ENCODE measurements around the gene CNTN4. TPM values are rescaled to one million over a fixed set of nuclear protein-coding genes. Genes with fewer than 3 reads are reported as not detected.

The CNTN4 gene
- total RNA-seq (2021) = 5.7 and 6.1 TPM in 2 replicates
- percentile 46 among the genes with signal in this experiment for Bru-seq, nascent RNA
- percentile 49 among the genes with signal in this experiment for BruChase-seq, experiment 1, labeled RNA remaining after a 2-hour chase
- percentile 49 among the genes with signal in this experiment for BruChase-seq, experiment 2, labeled RNA remaining after a 6-hour chase
- long read RNA-seq, full-length matches to known transcripts = 4 of 7 reads
- long read RNA-seq, partial matches to known transcripts = 0 of 7 reads
- long read RNA-seq, other reads (novel, unspliced or antisense) = 3 of 7 reads

DNA sequence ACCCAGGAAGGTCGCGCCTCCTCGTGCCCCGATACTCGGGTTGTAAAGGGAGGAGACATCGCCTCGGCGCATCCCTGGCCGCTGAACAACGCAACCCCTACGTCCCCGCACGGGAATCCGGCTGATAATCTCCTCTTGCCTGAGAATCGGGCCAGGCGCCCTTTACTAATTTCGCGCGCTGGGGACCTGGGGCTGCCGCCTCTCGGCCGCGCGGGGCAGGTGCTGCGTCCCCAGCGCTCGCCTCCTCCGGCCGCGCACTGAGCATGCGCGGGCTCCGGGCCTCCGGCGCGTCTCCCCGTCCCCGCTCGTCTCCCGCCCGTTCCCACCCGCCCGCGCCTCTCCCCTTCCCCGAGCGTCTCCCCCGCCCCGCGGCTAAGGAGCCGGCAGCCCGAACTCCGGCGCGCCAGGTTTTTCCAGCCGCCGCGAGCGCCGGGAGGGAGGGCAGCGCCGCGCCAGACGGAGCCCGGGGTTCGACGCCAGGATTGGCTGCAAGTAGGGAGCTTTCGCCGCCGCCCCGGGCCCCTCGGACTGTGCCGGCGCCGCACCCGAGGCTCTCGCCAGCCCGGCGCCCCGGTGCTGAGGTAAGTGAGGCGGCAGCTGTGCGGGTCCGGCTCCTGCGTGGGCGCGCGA is at the start of gene CNTN4:
Gene CNTN4 (plus strand): TSS at position 469 of the 630 bp plus-strand sequence.
- intact Hi-C loops (cut with micrococcal nuclease; ENCODE audit: unreplicated experiment) = loop anchor here (5.0 kb wide), 1 partner anchor 1011 kb away; no protein-coding TSS in a partner anchor
- Histone ChIP-seq H3K27ac (ENCODE audit: low read depth, low read length, poor library complexity, severe bottlenecking) (peak within 1 kb of the TSS; percentile 14), H3K9me3 (ENCODE audit: low read depth, low read length, poor library complexity, severe bottlenecking) (no peaks in the 10 kb centered on the region), H3K4me3 (ENCODE audit: low read depth, low read length, poor library complexity, severe bottlenecking) (peak within 1 kb of the TSS; percentile 52), H3K4me1 (ENCODE audit: insufficient read depth, low read length, poor library complexity, severe bottlenecking) (peaks cover 4% of the 10 kb centered on the region), H3K36me3 (ENCODE audit: insufficient read depth, low read length, poor library complexity, severe bottlenecking) (no peaks in the 10 kb centered on the region), H3K27me3 (replicated peaks; ENCODE audit: insufficient read depth, low read depth, low read length, poor library complexity) (peaks cover 16% of the 10 kb centered on the region)
- DNase-seq (ENCODE audit: low spot score) = peak; percentile 89
- TF ChIP-seq, protein P1, sequence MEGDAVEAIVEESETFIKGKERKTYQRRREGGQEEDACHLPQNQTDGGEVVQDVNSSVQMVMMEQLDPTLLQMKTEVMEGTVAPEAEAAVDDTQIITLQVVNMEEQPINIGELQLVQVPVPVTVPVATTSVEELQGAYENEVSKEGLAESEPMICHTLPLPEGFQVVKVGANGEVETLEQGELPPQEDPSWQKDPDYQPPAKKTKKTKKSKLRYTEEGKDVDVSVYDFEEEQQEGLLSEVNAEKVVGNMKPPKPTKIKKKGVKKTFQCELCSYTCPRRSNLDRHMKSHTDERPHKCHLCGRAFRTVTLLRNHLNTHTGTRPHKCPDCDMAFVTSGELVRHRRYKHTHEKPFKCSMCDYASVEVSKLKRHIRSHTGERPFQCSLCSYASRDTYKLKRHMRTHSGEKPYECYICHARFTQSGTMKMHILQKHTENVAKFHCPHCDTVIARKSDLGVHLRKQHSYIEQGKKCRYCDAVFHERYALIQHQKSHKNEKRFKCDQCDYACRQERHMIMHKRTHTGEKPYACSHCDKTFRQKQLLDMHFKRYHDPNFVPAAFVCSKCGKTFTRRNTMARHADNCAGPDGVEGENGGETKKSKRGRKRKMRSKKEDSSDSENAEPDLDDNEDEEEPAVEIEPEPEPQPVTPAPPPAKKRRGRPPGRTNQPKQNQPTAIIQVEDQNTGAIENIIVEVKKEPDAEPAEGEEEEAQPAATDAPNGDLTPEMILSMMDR (conservative IDR thresholded peaks at IDR 0.05; ENCODE audit: low read depth, low read length) = no peak
- BruUV-seq (replicated peaks) = no TSS peak
- ChIA-PET CTCF (no interaction called here), POLR2A (ENCODE audit: low non-redundant PET) (no interaction called here)

DNA sequence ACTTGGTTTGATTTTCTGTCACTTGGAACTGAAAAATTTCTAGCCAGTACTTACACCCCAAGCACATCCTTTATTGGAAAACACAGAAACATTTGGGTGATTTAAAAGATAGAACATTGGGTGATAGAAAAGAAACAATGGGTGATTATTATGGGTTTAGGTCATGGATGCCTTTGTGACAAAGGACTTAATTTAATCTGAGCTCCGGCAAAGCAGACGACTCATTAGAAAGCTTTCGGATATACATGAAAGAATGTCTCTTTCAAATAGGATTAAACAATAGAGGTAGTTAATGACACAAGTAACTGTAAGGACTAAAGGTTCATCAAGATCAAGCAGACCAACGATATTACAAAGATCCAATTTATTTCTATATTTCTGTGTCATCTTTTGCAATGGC is 37.3 kb upstream of the CNTN4 start:
- DNase-seq (ENCODE audit: low spot score) = no peak
- no peaks in the 10 kb centered on the region for H3K36me3 ChIP-seq (ENCODE audit: insufficient read depth, low read length, poor library complexity, severe bottlenecking)
- H3K4me1 ChIP-seq (ENCODE audit: insufficient read depth, low read length, poor library complexity, severe bottlenecking) = no peaks in the 10 kb centered on the region
- BruUV-seq (replicated peaks) = no TSS peak
- intact Hi-C loops (cut with micrococcal nuclease; ENCODE audit: unreplicated experiment) = no loop called here
- TF ChIP-seq, protein P1 (conservative IDR thresholded peaks at IDR 0.05; ENCODE audit: low read depth, low read length) = no peak
- no peaks in the 10 kb centered on the region for H3K27me3 ChIP-seq (replicated peaks; ENCODE audit: insufficient read depth, low read depth, low read length, poor library complexity)
- no peak overlapping the region for H3K27ac ChIP-seq (ENCODE audit: low read depth, low read length, poor library complexity, severe bottlenecking)
- CTCF ChIA-PET = no interaction called here
- no peak overlapping the region for H3K4me3 ChIP-seq (ENCODE audit: low read depth, low read length, poor library complexity, severe bottlenecking)
- peaks cover 4% of the 10 kb centered on the region for H3K9me3 ChIP-seq (ENCODE audit: low read depth, low read length, poor library complexity, severe bottlenecking)
- POLR2A ChIA-PET (ENCODE audit: low non-redundant PET) = interaction anchor here (0.6 kb wide), 1 partner anchor 92 kb away, joined by 7 read pairs; no protein-coding TSS in a partner anchor

DNA sequence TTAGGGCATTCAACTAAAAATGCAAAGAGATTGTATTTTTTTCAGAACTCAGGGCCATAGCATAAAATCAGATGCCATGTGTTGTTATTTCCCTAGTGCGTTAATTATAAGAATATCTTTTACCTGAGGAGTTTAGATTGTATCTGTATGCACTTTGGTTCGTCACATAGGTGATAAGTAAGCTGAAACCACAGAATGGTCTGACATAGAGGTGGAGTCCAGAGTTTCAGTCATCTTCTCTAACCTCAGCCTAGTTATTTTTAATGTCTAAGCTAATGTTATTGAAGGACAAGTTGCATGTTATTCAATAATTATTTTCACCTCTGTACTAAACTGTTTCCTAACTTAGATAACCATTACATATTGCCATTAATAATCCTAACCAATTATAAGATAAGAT is 27.1 kb upstream of the CNTN4 start:
- Histone ChIP-seq H3K4me3 (ENCODE audit: low read depth, low read length, poor library complexity, severe bottlenecking) (no peak overlapping the region), H3K4me1 (ENCODE audit: insufficient read depth, low read length, poor library complexity, severe bottlenecking) (no peaks in the 10 kb centered on the region), H3K27me3 (replicated peaks; ENCODE audit: insufficient read depth, low read depth, low read length, poor library complexity) (no peaks in the 10 kb centered on the region), H3K36me3 (ENCODE audit: insufficient read depth, low read length, poor library complexity, severe bottlenecking) (no peaks in the 10 kb centered on the region), H3K9me3 (ENCODE audit: low read depth, low read length, poor library complexity, severe bottlenecking) (no peaks in the 10 kb centered on the region), H3K27ac (ENCODE audit: low read depth, low read length, poor library complexity, severe bottlenecking) (no peak overlapping the region)
- POLR2A ChIA-PET (ENCODE audit: low non-redundant PET) = no interaction called here
- intact Hi-C loops (cut with micrococcal nuclease; ENCODE audit: unreplicated experiment) = no loop called here
- no TSS peak for BruUV-seq (replicated peaks)
- DNase-seq (ENCODE audit: low spot score) = no peak
- CTCF ChIA-PET = no interaction called here
- TF ChIP-seq, protein P1 (conservative IDR thresholded peaks at IDR 0.05; ENCODE audit: low read depth, low read length) = no peak
- TF ChIP-seq EZH2 (IDR thresholded peaks at IDR 0.05; ENCODE audit: borderline replicate concordance, low read depth, low read length, poor library complexity, severe bottlenecking) = no peak

Measured in A673 (cell line).